Thoracic aorta (tissue), 2 donors: ENCODE results near the gene DAGLA. TPM values are rescaled to one million over a fixed set of nuclear protein-coding genes. Genes with fewer than 3 reads are reported as not detected.

ENCODE experiments used
- ATAC-seq: fragments of 150-250 bp; one replicate; pipeline ENCODE4 v1.8.0; 2017; ENCODE audit warnings: low read depth; ENCODE audit not compliant: insufficient number of reproducible peaks, low FRiP score
- DNase-seq: peaks from one replicate; pipeline ENCODE4 v3.0.0-alpha.2; 2020; ENCODE audit warnings: low spot score
- H3K27ac ChIP-seq, 2 donors: fragments of 200-600 bp; sonication (generic); 1 replicate in 1 of 2; 2 replicates in 1 of 2; pipeline ENCODE4 v1.5.1; 2016; ENCODE audit warnings: mild to moderate bottlenecking in 2 of 2, moderate library complexity in 2 of 2
- H3K27me3 ChIP-seq: fragments of 200-600 bp; sonication (generic); replicated peaks from 2 replicates; pipeline ENCODE4 v1.6.0; 2016; ENCODE audit warnings: mild to moderate bottlenecking; ENCODE audit not compliant: insufficient read depth
- H3K36me3 ChIP-seq: fragments of 200-600 bp; sonication (generic); one replicate; pipeline ENCODE4 v1.5.1; 2016
- H3K4me1 ChIP-seq, 2 donors: fragments of 200-600 bp; sonication (generic); 1 replicate in 1 of 2; 2 replicates in 1 of 2; pipeline versions ENCODE4 v1.5.1 to v1.6.0; 2016; ENCODE audit warnings: low read depth in 2 of 2, mild to moderate bottlenecking in 1 of 2; ENCODE audit not compliant: control insufficient read depth in 1 of 2
- H3K4me3 ChIP-seq: fragments of 200-600 bp; sonication (generic); 2 replicates; pipeline ENCODE4 v1.5.1; 2016; ENCODE audit warnings: mild to moderate bottlenecking
- H3K9me3 ChIP-seq: fragments of 200-600 bp; sonication (generic); 2 replicates; pipeline ENCODE4 v1.5.1; 2016
- CTCF ChIP-seq: fragments of 200-600 bp; sonication (generic); IDR thresholded peaks from one replicate; pipeline ENCODE4 v1.5.1; 2019; ENCODE audit warnings: antibody characterized with exemption
- total RNA-seq, 2 donors: library from RNA; depleted of rRNA; stranded (reverse); fragments of >200 nt; gene quantifications; one replicate each; pipeline versions ENCODE4 v1.1.0 to v1.2.3, GENCODE V29; 2016

DAGLA gene
- total RNA-seq, 2 donors from 2014 or later: 1.2 to 1.4 TPM

- H3K4me3 ChIP-seq: no peak overlapping the region
- H3K4me1 ChIP-seq: peaks cover 0 to 11% of the 10 kb centered on the region in 2 donors
- no peaks in the 10 kb centered on the region for H3K36me3 ChIP-seq
- no peak overlapping the region for H3K27ac ChIP-seq
- H3K27me3 ChIP-seq: no peaks in the 10 kb centered on the region
- TF ChIP-seq CTCF: peak; percentile 81
- no peaks in the 10 kb centered on the region for H3K9me3 ChIP-seq
- no peak for ATAC-seq
- peak; percentile 15 for DNase-seq
Observed at GRCh38 chr11:61747192-61747966, 67.2 kb downstream of the DAGLA start.

GRCh38 chr11:61747967-61748285 is 67.7 kb downstream of the DAGLA start:
- Histone ChIP-seq H3K27ac (no peak overlapping the region), H3K4me3 (no peak overlapping the region), H3K36me3 (no peaks in the 10 kb centered on the region), H3K4me1 (peaks cover 0 to 11% of the 10 kb centered on the region in 2 donors), H3K27me3 (no peaks in the 10 kb centered on the region), H3K9me3 (no peaks in the 10 kb centered on the region)
- no peak for TF ChIP-seq CTCF
- no peak for DNase-seq
- no peak for ATAC-seq

GRCh38 chr11:61749591-61750217 is 69.5 kb downstream of the DAGLA start:
- no peaks in the 10 kb centered on the region for H3K36me3 ChIP-seq
- H3K27ac ChIP-seq: no peak overlapping the region
- ATAC-seq (no peak), DNase-seq (no peak)
- no peak overlapping the region for H3K4me3 ChIP-seq
- no peaks in the 10 kb centered on the region for H3K9me3 ChIP-seq
- H3K4me1 ChIP-seq: peaks cover 0 to 11% of the 10 kb centered on the region in 2 donors
- no peaks in the 10 kb centered on the region for H3K27me3 ChIP-seq
- TF ChIP-seq CTCF: no peak

DNA sequence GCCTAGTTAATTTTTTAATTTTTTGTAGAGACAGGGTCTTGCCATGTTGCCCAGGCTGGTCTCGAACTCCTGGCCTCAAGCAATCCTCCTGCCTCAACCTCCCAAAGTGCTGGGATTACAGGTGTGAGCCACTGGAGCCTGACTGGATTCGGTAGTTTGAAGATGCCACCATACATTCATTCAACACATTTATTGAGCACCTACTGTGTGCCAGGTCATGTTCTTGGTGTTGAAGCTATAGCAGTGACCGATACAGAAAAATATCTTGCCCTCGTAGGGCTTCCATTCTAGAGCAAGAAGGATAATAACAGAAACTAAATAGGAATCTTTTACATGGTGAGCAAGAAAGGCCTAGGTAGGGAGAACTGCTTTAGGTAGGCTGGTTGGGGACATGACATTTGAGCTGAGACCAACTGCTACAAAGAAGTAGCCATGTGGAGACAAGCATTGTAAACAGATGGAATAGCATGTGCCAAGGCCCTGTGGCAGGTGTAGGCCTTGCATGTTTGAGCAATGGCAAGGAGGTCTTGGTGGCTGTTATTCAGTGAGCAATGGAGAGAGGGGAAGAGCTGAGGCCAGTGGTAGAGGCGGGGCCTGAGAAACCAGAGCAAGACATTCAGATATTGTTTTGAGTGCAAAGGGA is 70.6 kb downstream of the DAGLA start:
- DNase-seq (no peak), ATAC-seq (no peak)
- Histone ChIP-seq H3K4me3 (no peak overlapping the region), H3K27me3 (no peaks in the 10 kb centered on the region), H3K36me3 (no peaks in the 10 kb centered on the region), H3K9me3 (no peaks in the 10 kb centered on the region), H3K4me1 (peaks cover 0 to 11% of the 10 kb centered on the region in 2 donors), H3K27ac (no peak overlapping the region)
- TF ChIP-seq CTCF: no peak

DNA sequence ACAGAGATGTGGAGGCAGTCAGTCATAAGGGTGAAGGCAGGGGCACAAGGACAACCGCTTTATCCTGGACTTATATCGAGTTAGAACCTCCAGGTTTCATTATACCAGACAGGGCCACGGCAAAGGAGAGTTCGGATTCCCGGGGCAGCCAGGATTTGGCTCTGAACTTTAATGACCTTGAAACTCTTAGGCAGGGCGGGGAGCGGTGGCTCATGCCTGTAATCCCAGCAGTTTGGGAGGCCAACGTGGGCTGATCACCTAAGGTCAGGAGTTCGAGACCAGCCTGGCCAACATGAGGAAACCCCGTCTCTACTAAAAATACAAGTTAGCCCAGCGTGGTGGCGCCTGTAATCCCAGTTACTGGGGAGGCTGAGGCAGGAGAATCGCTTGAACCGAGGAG is 71.2 kb downstream of the DAGLA start:
- Histone ChIP-seq H3K36me3 (no peaks in the 10 kb centered on the region), H3K4me1 (peaks cover 0 to 11% of the 10 kb centered on the region in 2 donors), H3K9me3 (no peaks in the 10 kb centered on the region), H3K4me3 (no peak overlapping the region), H3K27ac (no peak overlapping the region), H3K27me3 (no peaks in the 10 kb centered on the region)
- DNase-seq: no peak
- ATAC-seq: no peak
- no peak for TF ChIP-seq CTCF
